GM12874 (cell line): ENCODE results near the gene TMED10.

Experiments
- TF ChIP-seq, protein P1 (sequence below): IDR thresholded peaks from 2 replicates; pipeline ENCODE4 v1.5.1; 2011; ENCODE audit warnings: low read depth, mild to moderate bottlenecking, control low read depth, low read length, moderate library complexity; ENCODE audit not compliant: insufficient read depth

The TMED10 gene

DNA sequence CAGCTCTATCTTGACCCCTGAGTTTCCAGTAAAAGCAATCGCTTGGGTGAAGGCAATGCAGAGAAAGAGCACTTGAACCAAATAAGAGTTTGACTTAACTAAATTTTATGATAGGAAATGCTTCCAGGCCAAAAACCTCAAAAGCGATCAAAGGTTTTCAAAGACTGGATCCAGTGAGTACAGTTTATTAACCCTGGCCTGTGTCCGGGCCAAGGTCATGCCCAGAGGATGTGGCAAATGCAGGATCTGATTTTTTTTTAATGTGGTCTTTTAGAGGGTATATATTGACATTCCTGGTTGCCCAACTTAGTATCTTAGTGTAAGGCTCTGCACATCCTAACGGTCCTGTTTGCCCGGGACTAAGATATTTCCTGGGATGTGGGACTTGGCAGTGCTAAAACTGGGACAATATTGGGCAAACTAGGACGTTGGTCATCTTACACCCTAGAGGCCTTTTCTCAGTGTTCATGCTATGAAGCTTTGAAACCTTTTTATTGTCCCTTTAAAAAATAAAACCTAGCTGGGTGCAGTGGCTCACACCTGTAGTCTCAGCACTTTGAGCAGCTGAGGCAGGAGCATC is 40.1 kb upstream of the TMED10 start:
- TF ChIP-seq, protein P1, sequence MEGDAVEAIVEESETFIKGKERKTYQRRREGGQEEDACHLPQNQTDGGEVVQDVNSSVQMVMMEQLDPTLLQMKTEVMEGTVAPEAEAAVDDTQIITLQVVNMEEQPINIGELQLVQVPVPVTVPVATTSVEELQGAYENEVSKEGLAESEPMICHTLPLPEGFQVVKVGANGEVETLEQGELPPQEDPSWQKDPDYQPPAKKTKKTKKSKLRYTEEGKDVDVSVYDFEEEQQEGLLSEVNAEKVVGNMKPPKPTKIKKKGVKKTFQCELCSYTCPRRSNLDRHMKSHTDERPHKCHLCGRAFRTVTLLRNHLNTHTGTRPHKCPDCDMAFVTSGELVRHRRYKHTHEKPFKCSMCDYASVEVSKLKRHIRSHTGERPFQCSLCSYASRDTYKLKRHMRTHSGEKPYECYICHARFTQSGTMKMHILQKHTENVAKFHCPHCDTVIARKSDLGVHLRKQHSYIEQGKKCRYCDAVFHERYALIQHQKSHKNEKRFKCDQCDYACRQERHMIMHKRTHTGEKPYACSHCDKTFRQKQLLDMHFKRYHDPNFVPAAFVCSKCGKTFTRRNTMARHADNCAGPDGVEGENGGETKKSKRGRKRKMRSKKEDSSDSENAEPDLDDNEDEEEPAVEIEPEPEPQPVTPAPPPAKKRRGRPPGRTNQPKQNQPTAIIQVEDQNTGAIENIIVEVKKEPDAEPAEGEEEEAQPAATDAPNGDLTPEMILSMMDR, result no peak

DNA sequence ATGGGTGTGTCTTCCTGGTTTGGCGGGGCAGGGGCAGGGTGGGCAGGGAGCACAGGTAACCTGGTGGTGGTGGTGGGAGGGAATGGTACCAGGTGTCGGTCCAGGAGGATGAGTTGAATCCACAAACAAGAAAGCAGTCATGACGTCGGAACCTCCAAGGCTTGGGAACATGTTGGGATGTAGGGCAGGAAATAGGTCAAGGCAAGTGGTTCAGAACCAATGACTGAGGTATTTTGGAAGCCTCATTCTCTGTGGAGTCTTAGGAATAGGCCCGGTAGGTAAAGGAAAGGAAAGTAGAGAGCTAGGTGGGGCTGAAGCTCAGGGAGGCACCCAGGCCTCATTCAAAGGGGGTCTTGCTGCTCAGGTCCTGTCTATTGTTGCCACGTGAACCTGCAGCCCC is 39.1 kb upstream of the TMED10 start:
- TF ChIP-seq, protein P1, result no peak

DNA sequence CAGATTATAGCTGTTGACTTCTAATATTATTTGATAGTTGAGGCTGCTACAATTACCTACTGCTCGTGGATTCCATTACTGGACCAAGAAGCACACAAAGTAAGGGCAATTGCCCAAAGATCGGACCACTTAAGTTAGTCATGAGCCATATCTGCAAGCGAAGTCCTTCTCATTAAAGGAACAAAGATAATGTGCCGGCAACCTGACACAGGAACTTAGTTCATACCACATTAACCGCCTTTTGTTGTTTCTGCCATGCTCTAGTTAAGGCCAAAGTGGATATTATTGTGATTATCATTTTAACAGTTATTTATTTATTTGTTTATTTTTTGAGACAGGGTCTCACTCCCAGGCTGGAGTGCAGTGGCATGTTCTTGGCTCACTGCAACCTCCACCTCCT is 38.1 kb upstream of the TMED10 start:
- TF ChIP-seq, protein P1, result no peak

DNA sequence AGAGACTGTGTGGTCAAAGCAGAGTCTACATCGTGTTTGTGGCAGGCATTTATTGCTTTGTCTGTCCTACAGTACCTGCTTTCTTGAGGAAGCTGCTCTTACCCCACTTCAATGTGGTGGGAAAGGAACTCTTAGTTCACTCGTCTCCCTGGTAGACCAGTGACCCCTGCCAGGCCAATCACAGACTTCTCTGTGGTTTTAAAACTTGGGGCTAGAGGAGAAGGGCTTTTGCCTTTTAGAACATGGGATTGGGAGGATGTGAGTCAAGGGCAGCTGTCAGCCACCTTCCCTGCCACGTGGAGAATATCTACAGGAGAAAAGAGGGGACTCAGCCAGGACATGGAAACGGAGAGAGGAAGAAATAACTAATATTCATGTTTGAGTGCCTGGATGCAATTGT is 36.8 kb upstream of the TMED10 start:
- TF ChIP-seq, protein P1, result no peak

DNA sequence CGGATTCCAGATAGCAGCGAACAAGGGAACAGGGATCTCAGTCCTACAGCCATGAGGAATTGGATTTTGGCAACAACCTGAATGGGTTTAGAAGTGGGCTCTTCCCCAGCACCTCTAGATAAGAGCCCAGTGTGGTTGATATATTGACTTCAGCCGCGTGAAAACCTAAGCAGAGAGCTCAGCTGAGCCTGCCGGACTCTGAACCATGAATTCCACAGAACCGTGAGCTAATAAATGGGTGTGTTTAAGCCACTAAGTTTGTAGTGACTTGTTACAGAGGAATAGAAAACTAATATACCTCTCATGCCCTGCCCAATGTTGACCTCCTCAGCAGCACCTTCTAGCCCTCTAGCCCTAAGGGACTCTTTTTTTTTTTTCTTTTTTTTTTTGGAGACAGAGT is 32.4 kb upstream of the TMED10 start:
- TF ChIP-seq, protein P1, result no peak

DNA sequence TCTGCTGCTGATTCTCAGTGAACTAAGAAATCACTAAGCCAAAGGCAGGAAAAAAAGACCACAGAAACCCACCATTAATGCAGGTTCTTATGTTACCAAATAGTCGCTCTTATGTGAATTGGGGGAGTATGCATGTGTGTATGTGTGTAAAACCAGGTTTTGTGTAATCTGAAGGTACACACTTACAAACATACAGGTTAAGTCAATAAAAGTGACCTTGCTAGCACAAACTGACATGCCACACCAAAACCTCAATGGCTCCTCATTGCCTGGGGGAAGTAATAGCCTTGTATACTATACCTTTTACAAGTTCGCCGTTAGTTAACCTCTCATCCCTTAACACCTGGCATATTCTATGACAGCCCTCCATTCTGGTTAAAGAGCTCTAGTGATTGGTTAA is 29.8 kb upstream of the TMED10 start:
- TF ChIP-seq, protein P1, result no peak

DNA sequence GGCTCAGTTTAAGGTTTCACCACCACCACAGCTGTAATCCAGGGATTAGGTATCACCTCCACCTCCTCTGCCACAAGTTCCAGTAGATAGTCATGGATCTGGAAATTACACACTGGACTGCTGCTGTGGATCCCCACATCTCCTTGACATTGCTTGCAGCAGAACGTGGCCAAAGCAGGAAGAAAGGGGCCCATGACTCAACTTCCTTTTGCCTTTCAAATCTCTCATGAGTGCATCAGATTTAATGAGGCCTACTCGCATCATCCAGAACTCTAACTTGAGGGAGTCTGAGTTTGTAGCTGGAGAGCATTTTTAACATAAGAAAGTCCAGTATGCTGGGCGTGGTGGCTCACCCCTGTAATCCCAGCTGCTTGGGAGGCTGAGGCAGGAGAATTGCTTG is 29.2 kb upstream of the TMED10 start:
- TF ChIP-seq, protein P1, result no peak
